HG02798 (cell line): ENCODE measurements around the gene RDX.

ENCODE experiments used
- ATAC-seq: cut with Tn5 transposase; IDR thresholded peaks from one replicate; pipeline ENCODE4 v1.9.1; 2021; ENCODE audit warnings: mild to moderate bottlenecking; ENCODE audit not compliant: unreplicated experiment, poor library complexity

RDX gene

GRCh38 chr11:110147962-110148709, 148.3 kb downstream of the RDX start:
- ATAC-seq = no peak

GRCh38 chr11:110141812-110142211, 154.6 kb downstream of the RDX start:
- ATAC-seq = no peak

GRCh38 chr11:110134110-110134509, 162.3 kb downstream of the RDX start:
- ATAC-seq = no peak

- ATAC-seq = no peak
Measured at GRCh38 chr11:110133160-110133559, 163.3 kb downstream of the RDX start.

GRCh38 chr11:110131386-110132123, 164.9 kb downstream of the RDX start:
- no peak for ATAC-seq

GRCh38 chr11:110130642-110131238, 165.7 kb downstream of the RDX start:
- no peak for ATAC-seq

- no peak for ATAC-seq
Measured at GRCh38 chr11:110128161-110128560, 168.3 kb downstream of the RDX start.

- ATAC-seq = no peak
Measured at GRCh38 chr11:110126936-110127335, 169.5 kb downstream of the RDX start.

GRCh38 chr11:110125632-110126031, 170.8 kb downstream of the RDX start:
- no peak for ATAC-seq
